GM18909 (cell line): ENCODE measurements around the gene ZNF823.

Source experiments
- ATAC-seq: cut with Tn5 transposase; IDR thresholded peaks from one replicate; pipeline ENCODE4 v1.9.1; 2021; ENCODE audit warnings: mild to moderate bottlenecking; ENCODE audit not compliant: unreplicated experiment, poor library complexity

The ZNF823 gene

GRCh38 chr19:11745869-11746268, 7.1 kb upstream of the ZNF823 start:
- ATAC-seq: no peak

DNA sequence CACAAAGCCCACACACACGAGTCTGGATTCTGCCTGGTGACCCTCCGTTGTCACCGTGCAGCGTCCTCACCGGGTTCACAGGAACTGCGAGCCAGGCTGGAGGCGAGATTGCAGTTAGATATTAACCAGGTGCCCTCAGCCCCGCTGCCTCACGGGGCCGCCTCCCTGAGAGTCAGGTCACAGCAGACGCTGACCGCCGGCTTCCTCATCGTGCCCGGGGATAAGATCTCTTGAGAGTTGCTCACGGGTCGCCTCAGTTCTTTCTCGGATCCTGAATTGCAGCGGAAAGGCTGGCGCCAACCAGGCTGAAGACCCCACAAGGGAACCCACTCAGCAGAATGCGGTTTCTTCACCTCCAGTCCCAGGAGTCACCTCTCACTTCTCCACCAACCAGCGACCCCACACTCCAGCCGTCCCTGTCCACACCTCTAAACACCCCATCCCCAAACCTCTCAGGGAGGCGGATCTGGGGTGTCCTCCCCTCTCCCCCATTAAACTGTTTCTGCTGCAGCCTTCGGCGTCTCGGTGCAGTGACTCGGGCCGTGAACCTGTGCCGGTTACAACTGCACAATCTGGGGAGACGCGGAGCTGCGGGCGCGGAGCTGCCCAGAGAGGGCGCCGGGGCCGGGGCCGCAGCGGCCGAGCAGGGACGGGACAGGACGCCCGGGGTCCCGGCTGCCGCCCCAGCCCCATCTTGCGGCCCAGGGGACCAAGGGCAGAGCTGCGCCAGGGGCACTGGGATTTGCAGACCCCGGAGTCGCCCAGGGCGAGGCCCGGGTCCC, 591 bp downstream of the ZNF823 start:
- peak; percentile 31 for ATAC-seq

DNA sequence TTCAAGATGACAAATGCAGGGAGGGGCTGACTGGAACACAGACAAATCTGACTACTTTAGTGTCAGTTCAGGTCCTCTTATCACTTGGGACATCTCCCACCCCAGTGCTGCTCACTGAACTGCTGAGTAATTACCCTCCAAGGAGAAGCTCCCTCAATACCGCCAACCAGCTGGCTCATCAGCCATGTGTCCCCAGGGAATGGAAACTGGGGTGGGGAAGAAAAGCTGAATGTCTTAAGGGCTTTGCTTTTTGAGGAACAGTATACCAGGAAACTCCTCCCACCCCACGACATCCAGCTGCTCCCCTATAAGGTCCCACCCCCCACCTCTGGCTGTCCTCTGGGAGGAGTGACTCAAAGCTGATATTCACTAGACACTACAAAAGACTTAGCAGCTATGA, 2.0 kb downstream of the ZNF823 start:
- no peak for ATAC-seq

DNA sequence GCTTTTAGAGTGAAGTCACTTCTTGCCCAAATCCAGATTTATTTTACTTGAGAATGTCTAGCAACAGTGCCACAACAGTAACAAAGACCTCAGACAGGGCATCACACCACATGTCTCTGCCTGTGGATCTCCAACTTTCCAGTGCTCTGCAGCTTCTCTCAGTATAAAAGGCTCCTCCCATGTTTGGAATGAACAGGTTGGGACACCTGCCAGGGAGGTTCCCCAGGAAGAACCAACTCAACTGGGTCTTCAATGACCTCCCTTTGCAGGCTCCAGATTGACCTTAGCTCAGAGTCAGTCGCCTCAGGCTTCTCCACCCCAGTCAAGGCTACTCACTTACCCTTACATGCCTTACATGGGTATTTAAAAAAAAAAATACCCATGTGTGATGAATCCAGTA, 3.4 kb downstream of the ZNF823 start:
- no peak for ATAC-seq

GRCh38 chr19:11729586-11729985, 9.2 kb downstream of the ZNF823 start:
- no peak for ATAC-seq

GRCh38 chr19:11722414-11722813, 16.3 kb downstream of the ZNF823 start:
- no peak for ATAC-seq

DNA sequence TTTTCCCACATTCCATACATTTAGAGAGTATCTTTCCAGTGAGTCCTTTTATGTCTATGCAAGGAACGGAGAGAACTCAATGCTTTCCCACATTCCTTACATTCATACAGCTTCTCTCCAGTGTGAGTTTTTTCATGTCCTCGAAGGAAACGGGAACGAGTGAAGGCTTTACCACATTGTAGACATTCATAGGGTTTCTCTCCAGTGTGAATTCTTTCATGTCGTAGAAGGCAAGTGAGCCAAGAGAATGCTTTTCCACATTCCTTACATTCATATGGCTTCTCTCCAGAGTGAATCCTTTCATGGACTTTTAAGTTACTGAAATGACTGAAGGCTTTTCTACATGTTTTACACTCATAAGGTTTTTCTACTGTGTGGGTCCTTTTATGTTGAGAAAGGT, 17.1 kb downstream of the ZNF823 start:
- ATAC-seq: no peak

- no peak for ATAC-seq
These were observed 28.4 kb downstream of the ZNF823 start for GRCh38 chr19:11710313-11710712.

DNA sequence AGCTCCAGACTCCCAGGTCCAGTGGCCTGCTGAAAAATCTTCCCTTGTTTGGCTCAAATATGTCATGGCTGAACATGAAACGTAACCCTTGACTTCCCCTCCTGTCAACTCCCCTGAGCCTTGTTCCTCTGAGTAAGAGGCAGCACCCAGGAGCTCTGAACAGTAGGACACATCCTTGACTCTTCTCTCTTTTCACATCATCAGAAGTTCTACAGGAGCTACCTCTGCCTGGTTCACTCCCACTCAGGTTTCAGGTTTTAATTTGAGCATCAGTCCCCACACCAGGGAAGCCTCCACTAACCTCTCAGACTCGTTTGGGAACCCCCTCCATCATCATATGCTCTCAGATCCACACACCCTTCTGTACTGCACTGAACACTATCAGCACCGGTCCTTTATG, 30.3 kb downstream of the ZNF823 start:
- no peak for ATAC-seq

DNA sequence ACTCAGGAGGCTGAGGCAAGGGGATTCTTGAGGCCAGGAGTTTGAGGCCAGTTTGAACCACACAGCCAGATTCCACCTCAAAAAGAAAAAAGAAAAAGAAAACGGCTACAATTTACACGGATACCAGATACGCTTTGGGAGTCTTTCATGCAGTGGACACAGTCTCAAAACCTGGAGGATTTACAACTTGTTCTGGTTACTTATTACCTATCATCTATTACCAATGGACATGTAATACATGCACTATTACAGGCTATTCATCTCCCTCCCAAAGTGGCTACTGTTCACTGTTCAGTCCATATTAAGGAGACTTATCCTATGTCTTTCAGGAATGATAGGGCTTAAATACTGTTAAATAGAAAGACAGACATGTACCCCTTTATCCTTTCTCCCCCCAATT, 33.3 kb downstream of the ZNF823 start:
- ATAC-seq: no peak

DNA sequence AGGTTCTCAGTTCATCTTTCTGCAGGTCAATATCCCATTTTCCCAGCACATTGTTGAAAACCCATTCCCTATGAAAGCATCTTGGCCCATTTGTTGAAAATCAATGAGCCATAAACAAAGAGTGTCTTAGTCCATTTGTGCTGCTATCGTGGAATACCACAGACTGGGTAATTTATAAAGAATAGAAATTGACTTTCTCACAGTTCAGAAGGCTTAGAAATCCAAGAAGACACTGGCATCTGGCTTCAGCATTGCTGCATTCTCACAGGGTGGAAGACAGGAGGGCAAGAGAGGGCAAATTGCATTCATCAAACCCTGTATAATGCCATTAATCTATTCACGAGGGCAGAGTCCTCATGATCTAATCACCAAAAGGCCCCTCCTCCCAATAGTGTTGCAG, 34.1 kb downstream of the ZNF823 start:
- ATAC-seq: no peak

- no peak for ATAC-seq
These were observed 38.6 kb downstream of the ZNF823 start for GRCh38 chr19:11699931-11700794.

- no peak for ATAC-seq
These were observed 40.5 kb downstream of the ZNF823 start for GRCh38 chr19:11698231-11698630.

DNA sequence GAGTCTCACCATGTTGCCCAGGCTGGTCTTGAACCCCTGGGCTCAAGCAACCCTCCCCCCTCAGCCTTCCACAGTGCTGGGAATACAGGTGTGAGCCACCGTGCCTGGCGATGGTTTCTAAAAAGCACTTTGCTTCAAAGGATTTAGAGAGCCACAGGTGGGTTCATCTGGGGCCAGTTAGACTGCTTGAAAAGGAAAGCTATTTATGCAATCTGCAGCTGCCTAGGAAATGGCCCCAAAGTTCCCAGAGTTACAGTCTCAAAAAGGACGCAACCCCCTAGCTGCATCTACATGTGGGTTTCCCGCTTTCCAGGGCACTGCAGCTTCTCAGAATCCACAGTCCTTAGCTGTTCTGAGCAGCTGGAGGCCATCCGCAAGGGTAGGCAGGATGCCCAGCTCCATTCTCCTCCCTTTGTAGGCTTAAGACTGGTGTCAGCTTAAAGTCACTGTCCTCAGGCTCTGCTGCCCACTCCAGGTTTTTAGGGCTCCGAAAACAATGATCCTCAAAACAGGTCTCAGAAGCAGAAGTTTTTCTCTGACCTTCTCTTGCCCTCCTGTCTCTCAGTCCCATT, 41.4 kb downstream of the ZNF823 start:
- ATAC-seq: no peak

- ATAC-seq: peak; percentile 76
These were observed 44.0 kb downstream of the ZNF823 start for GRCh38 chr19:11694533-11695439.

- no peak for ATAC-seq
These were observed 44.9 kb downstream of the ZNF823 start for GRCh38 chr19:11693505-11694499.

- ATAC-seq: no peak
These were observed 46.5 kb downstream of the ZNF823 start for GRCh38 chr19:11692127-11692790.
